ENCODE results near the gene KLK15.

DNA sequence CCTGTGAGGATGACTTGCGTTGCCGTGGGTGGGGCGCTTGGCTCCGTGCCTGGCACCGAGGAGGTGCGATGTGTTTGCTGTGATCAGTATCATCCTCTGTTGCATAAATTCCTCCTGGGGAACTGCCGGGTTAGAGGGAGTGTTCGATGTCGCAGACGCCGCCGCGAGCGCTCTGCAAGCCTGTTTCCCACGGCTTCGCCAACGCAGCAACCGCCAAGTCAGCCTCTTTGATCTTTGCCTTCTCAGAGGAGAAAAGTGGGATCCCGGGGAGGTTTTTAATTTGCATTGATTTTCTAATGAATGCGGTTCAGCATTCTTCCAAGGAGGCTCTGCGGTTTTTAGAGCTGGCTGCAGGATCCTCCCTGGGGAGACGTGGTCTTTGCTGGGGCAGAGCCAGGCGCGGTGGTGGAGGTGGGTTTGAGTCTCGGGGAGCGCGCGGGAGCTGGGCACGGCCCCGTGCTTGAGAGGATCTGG, 55.5 kb downstream of the KLK15 start:
- TF ChIP-seq GATA3 (IDR thresholded peaks at IDR 0.05; ENCODE audit: low read depth, low read length) (no peak), GATA2 (IDR thresholded peaks at IDR 0.05; ENCODE audit: low read depth, low read length) (no peak)

Data from SH-SY5Y (cell line).